Smooth muscle cell of the brain vasculature (primary cell): ENCODE results near the gene SESTD1.
"Not testable (repeated sequence)": the region's sequence is repeated elsewhere in the genome, so short reads cannot be mapped to it uniquely, and the experiment has no call there.

Experiments used
- DNase-seq: peaks from one replicate; pipeline ENCODE4 v3.0.0-alpha.2; 2012; ENCODE audit warnings: low read depth, low spot score

SESTD1 gene

GRCh38 chr2:179237209-179237946 lies 27.3 kb downstream of the SESTD1 start:
- no peak for DNase-seq

GRCh38 chr2:179235463-179236108 lies 29.0 kb downstream of the SESTD1 start:
- DNase-seq, result no peak

GRCh38 chr2:179234658-179235240 lies 29.9 kb downstream of the SESTD1 start:
- no peak for DNase-seq

GRCh38 chr2:179233626-179234430 lies 30.8 kb downstream of the SESTD1 start:
- no peak for DNase-seq

GRCh38 chr2:179233083-179233490 lies 31.5 kb downstream of the SESTD1 start:
- no peak for DNase-seq

GRCh38 chr2:179226961-179227259 lies 37.7 kb downstream of the SESTD1 start:
- no peak for DNase-seq

- DNase-seq, result no peak
Observed at GRCh38 chr2:179226203-179226960, 38.2 kb downstream of the SESTD1 start.

GRCh38 chr2:179224361-179224760 lies 40.3 kb downstream of the SESTD1 start:
- DNase-seq, result no peak

GRCh38 chr2:179222076-179222475 lies 42.6 kb downstream of the SESTD1 start:
- DNase-seq, result no peak

GRCh38 chr2:179218848-179219594 lies 45.6 kb downstream of the SESTD1 start:
- DNase-seq, result peak; percentile 79

GRCh38 chr2:179214671-179215070 lies 50.0 kb downstream of the SESTD1 start:
- DNase-seq, result not testable (repeated sequence)

GRCh38 chr2:179211355-179211754 lies 53.3 kb downstream of the SESTD1 start:
- DNase-seq, result no peak

GRCh38 chr2:179208277-179208676 lies 56.4 kb downstream of the SESTD1 start:
- not testable (repeated sequence) for DNase-seq

- DNase-seq, result no peak
Observed at GRCh38 chr2:179207047-179207446, 57.6 kb downstream of the SESTD1 start.

GRCh38 chr2:179201869-179202268 lies 62.8 kb downstream of the SESTD1 start:
- no peak for DNase-seq

GRCh38 chr2:179195926-179196590 lies 68.6 kb downstream of the SESTD1 start:
- not testable (repeated sequence) for DNase-seq

- DNase-seq, result no peak
Observed at GRCh38 chr2:179195141-179195540, 69.5 kb downstream of the SESTD1 start.

GRCh38 chr2:179193759-179194394 lies 70.8 kb downstream of the SESTD1 start:
- no peak for DNase-seq

GRCh38 chr2:179191110-179191509 lies 73.5 kb downstream of the SESTD1 start:
- DNase-seq, result no peak

GRCh38 chr2:179186126-179186525 lies 78.5 kb downstream of the SESTD1 start:
- no peak for DNase-seq
